Fibroblast of lung (primary cell): ENCODE data around the gene ANKRD17. TPM values are rescaled to one million over a fixed set of nuclear protein-coding genes. Genes with fewer than 3 reads are reported as not detected.
A peak's percentile ranks its signal among the peaks of the same experiment; 100 is the strongest.
"Not testable (repeated sequence)": the region's sequence is repeated elsewhere in the genome, so short reads cannot be mapped to it uniquely, and the experiment has no call there.

Experiments used
- DNase-seq, 2 donors: peaks; one replicate each; pipeline versions ENCODE4 v3.0.0 to v3.0.0-alpha.2; 2010; ENCODE audit warnings: low read depth in 2 of 2
- H2AFZ ChIP-seq: 2 replicates; pipeline ENCODE4 v1.5.1; 2012; ENCODE audit warnings: low read length, control low read depth, inconsistent platforms
- H3K27ac ChIP-seq: 2 replicates; pipeline ENCODE4 v1.5.1; 2011; ENCODE audit warnings: low read length, control low read depth; ENCODE audit not compliant: insufficient read depth
- H3K27me3 ChIP-seq: 2 replicates; pipeline ENCODE4 v1.5.1; 2011; ENCODE audit warnings: mild to moderate bottlenecking, low read length; ENCODE audit not compliant: control insufficient read depth, insufficient read depth
- H3K36me3 ChIP-seq: 2 replicates; pipeline ENCODE4 v1.5.1; 2011; ENCODE audit warnings: low read length; ENCODE audit not compliant: control insufficient read depth, insufficient read depth
- H3K4me1 ChIP-seq: 2 replicates; pipeline ENCODE4 v1.5.1; 2011; ENCODE audit warnings: low read length; ENCODE audit not compliant: control insufficient read depth, insufficient read depth; ENCODE audit errors: extremely low read depth
- H3K4me2 ChIP-seq: 2 replicates; pipeline ENCODE4 v1.5.1; 2011; ENCODE audit warnings: low read length, control low read depth; ENCODE audit not compliant: insufficient read depth; ENCODE audit errors: extremely low read depth
- H3K4me3 ChIP-seq, 4 experiments: fragments of 200-600 bp in 1 of 4; sonication (generic) in 1 of 4; replicated peaks in 1 of 4; 2 replicates each; pipeline ENCODE4 v1.5.1; 2011 to 2016; ENCODE audit warnings: low read length in 4 of 4, low read depth in 3 of 4, mild to moderate bottlenecking in 3 of 4, control low read depth in 2 of 4, inconsistent platforms in 1 of 4, mixed read lengths in 1 of 4; ENCODE audit not compliant: insufficient read depth in 1 of 4; ENCODE audit errors: control extremely low read depth in 1 of 4
- H3K79me2 ChIP-seq: 2 replicates; pipeline ENCODE4 v1.5.1; 2012; ENCODE audit warnings: mild to moderate bottlenecking, low read length, inconsistent platforms; ENCODE audit not compliant: control insufficient read depth, insufficient read depth
- H3K9ac ChIP-seq: 2 replicates; pipeline ENCODE4 v1.5.1; 2011; ENCODE audit warnings: mild to moderate bottlenecking, low read length, control low read depth; ENCODE audit not compliant: insufficient read depth
- H3K9me3 ChIP-seq: 2 replicates; pipeline ENCODE4 v1.5.1; 2012; ENCODE audit warnings: low read depth, low read length; ENCODE audit not compliant: control insufficient read depth, insufficient read depth
- H4K20me1 ChIP-seq: 2 replicates; pipeline ENCODE4 v1.5.1; 2011; ENCODE audit warnings: low read length; ENCODE audit not compliant: control insufficient read depth, insufficient read depth; ENCODE audit errors: extremely low read depth
- EZH2 ChIP-seq: IDR thresholded peaks from 2 replicates; pipeline ENCODE4 v1.5.1; 2012; ENCODE audit warnings: low read length, control low read depth, mild to moderate bottlenecking; ENCODE audit errors: missing control alignments
- polyA plus RNA-seq, 2 donors: library from polyadenylated mRNA; depleted of rRNA in 1 of 2; stranded (reverse) in 1 of 2; unstranded in 1 of 2; fragments of >200 nt; gene quantifications; 2 replicates each; pipeline ENCODE4 v1.2.1, GENCODE V29; 2011 to 2012; ENCODE audit warnings: missing spikeins in 1 of 2
- total RNA-seq: library from RNA; depleted of rRNA; stranded (reverse); fragments of >200 nt; gene quantifications from 2 replicates; pipeline ENCODE4 v1.2.1, GENCODE V29; 2014
- TF ChIP-seq, protein P1 (sequence below), 2 donors: IDR thresholded peaks in 1 of 2; conservative IDR thresholded peaks in 1 of 2; 1 replicate in 1 of 2; 2 replicates in 1 of 2; pipeline ENCODE4 v1.5.1; 2011 to 2012; ENCODE audit warnings: low read length in 2 of 2, control low read depth in 1 of 2, inconsistent platforms in 1 of 2, low read depth in 1 of 2, mild to moderate bottlenecking in 1 of 2

The ANKRD17 gene
- total and polyA plus RNA-seq, 2 donors (not counting 1 experiment from before 2014, with no cell fraction given), result 46.2 to 54.6 TPM

DNA sequence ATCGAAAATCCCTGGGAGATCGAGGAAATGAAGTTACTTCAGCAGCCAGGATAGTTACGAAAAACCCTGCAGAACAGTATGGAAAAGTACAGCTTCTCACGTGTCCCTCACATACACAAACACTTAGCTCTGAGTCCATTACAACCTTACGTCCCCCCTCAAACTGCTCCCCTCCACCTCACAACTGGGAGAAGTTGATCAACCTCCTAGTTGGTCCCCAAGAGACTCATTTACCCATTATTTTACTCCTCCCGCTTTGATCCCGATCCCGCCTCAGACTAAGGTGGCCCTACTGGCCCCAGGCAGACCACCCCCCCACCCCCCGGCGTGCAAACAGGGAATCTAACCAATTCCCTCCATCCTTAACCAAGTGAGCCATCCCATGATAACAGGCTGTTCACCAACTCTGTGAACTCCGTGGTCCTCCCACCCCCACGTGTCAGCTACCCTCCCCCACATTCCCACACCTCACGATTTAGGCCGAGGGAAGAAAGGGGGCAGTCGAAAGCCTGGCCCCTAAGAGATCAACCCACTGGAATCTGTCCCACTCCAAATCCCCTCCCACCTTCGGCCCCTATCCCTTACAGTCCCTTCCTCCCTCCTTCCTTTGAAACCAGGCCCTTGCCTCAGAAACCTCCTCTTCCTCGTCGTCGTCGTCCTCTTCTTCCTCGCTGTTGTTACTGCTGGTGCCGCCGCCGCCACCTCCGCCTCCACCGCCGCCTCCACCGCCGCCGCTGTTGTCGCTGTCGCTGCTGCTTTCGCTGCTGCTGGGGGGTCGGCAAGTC is 755 bp downstream of the ANKRD17 start:
- Histone ChIP-seq H3K4me2 (peak overlapping the region; percentile 74), H3K27me3 (no peaks in the 10 kb centered on the region), H3K79me2 (peaks cover 71% of the 10 kb centered on the region), H2AFZ (peak overlapping the region; percentile 67), H3K9ac (peak overlapping the region; percentile 96), H3K27ac (peak overlapping the region; percentile 97), H3K9me3 (no peaks in the 10 kb centered on the region), H3K4me1 (peaks cover 3% of the 10 kb centered on the region), H4K20me1 (no peaks in the 10 kb centered on the region), H3K36me3 (no peaks in the 10 kb centered on the region), H3K4me3 (peak overlapping the region; percentile 57 to 96 (median 78))
- peak; percentile 52 for DNase-seq
- TF ChIP-seq EZH2, result no peak
- TF ChIP-seq, protein P1, sequence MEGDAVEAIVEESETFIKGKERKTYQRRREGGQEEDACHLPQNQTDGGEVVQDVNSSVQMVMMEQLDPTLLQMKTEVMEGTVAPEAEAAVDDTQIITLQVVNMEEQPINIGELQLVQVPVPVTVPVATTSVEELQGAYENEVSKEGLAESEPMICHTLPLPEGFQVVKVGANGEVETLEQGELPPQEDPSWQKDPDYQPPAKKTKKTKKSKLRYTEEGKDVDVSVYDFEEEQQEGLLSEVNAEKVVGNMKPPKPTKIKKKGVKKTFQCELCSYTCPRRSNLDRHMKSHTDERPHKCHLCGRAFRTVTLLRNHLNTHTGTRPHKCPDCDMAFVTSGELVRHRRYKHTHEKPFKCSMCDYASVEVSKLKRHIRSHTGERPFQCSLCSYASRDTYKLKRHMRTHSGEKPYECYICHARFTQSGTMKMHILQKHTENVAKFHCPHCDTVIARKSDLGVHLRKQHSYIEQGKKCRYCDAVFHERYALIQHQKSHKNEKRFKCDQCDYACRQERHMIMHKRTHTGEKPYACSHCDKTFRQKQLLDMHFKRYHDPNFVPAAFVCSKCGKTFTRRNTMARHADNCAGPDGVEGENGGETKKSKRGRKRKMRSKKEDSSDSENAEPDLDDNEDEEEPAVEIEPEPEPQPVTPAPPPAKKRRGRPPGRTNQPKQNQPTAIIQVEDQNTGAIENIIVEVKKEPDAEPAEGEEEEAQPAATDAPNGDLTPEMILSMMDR (conservative IDR thresholded peaks at IDR 0.05 in 1 of 2, IDR thresholded peaks at IDR 0.05 in 1 of 2; ENCODE audit: low read depth in 1 of 2, low read length in 2 of 2), result no peak

DNA sequence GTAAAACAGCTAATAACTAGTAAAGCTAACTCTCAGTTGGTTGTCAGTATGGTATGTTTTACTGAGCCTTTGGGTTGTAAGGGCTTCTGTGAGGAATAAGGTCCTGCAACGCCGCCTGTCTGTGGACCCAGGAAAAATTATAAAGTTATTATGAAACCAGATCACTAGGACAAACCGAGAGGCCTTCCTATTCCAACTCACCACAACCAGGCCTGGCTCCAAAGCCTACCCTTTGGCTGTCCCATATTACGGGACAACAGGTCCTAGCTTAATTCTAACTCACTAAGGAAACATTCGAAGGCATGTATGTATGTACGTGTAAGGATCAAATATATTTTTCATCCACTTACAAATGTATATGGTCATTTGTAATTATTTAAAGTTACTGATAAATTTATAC is 1.4 kb downstream of the ANKRD17 start:
- H3K9ac ChIP-seq, result no peak overlapping the region
- H3K27ac ChIP-seq, result peak overlapping the region; percentile 97
- peak overlapping the region; percentile 79 for H3K4me2 ChIP-seq
- H4K20me1 ChIP-seq, result no peaks in the 10 kb centered on the region
- H3K27me3 ChIP-seq, result no peaks in the 10 kb centered on the region
- H2AFZ ChIP-seq, result no peak overlapping the region
- H3K36me3 ChIP-seq, result no peaks in the 10 kb centered on the region
- TF ChIP-seq, protein P1 (conservative IDR thresholded peaks at IDR 0.05 in 1 of 2, IDR thresholded peaks at IDR 0.05 in 1 of 2; ENCODE audit: low read depth in 1 of 2, low read length in 2 of 2), result peak; percentile 76 to 85
- no peak for TF ChIP-seq EZH2
- H3K79me2 ChIP-seq, result peaks cover 77% of the 10 kb centered on the region
- peak; percentile 79 to 91 for DNase-seq
- peaks cover 3% of the 10 kb centered on the region for H3K4me1 ChIP-seq
- peak overlapping the region; percentile 57 to 96 (median 78) for H3K4me3 ChIP-seq
- no peaks in the 10 kb centered on the region for H3K9me3 ChIP-seq

DNA sequence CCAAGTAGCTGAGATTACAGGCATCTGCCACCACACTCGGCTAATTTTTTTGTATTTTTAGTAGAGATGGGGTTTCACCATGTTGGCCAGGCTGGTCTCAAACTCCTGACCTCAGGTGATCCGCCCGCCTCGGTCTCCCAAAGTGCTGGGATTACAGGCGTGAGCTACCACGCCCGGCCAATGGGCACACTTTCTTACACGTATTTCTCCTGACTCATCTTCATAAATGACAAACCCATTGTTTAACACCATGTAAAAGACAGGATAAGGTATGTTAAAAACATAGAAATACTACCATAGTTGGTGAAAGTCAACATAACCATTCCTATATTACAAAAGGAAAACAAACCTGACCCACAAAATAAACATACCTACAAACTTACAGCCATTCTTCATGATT is 2.8 kb downstream of the ANKRD17 start:
- H3K9me3 ChIP-seq, H4K20me1 ChIP-seq, H3K27ac ChIP-seq, H3K27me3 ChIP-seq, H3K36me3 ChIP-seq, H2AFZ ChIP-seq, DNase-seq, H3K9ac ChIP-seq, H3K4me1 ChIP-seq: not testable (repeated sequence)
- Histone ChIP-seq H3K79me2 (peaks cover 88% of the 10 kb centered on the region), H3K4me2 (peak overlapping the region; percentile 79), H3K4me3 (peak overlapping the region in 3 of 4 experiments; percentile 57 to 96 (median 65))
